HEK293 (cell line): ENCODE measurements around the gene SHANK2.

Experiments
- CTCF ChIA-PET: fragments of 350-600 bp; formaldehyde crosslinking; extraction: SDS; loops from one replicate; lab custom pipeline; 2021; ENCODE audit warnings: antibody characterized with exemption; lab: Yijun Ruan, JAX
- POLR2A ChIA-PET: fragments of 300-600 bp; formaldehyde crosslinking; extraction: SDS; loops from one replicate; lab custom pipeline; 2020; ENCODE audit warnings: antibody characterized with exemption, inconsistent platforms; lab: Yijun Ruan, JAX
- H3K27ac ChIP-seq: fragments of 200-500 bp; sonication (Bioruptor generic); 2 replicates; pipeline ENCODE4 v1.5.1; 2014; ENCODE audit warnings: low read depth, low read length, control low read depth, inconsistent platforms; ENCODE audit errors: extremely low read depth
- H3K36me3 ChIP-seq, 2 experiments: fragments of 200-500 bp in 1 of 2; sonication (Bioruptor generic) in 1 of 2; 1 replicate in 1 of 2; 2 replicates in 1 of 2; pipeline ENCODE4 v1.5.1; 2014 to 2017; ENCODE audit warnings: inconsistent platforms in 2 of 2, low read length in 2 of 2; ENCODE audit not compliant: control insufficient read depth in 2 of 2, insufficient read depth in 1 of 2
- H3K4me1 ChIP-seq: fragments of 200-500 bp; sonication (Bioruptor generic); 2 replicates; pipeline ENCODE4 v1.5.1; 2014; ENCODE audit warnings: mild to moderate bottlenecking, low read length, inconsistent platforms; ENCODE audit not compliant: control insufficient read depth, insufficient read depth
- H3K4me3 ChIP-seq: 2 replicates; pipeline ENCODE4 v1.5.1; 2011; ENCODE audit warnings: low read depth, mild to moderate bottlenecking, control low read depth, low read length, moderate library complexity
- H3K9me3 ChIP-seq: fragments of 200-500 bp; sonication (Bioruptor generic); 2 replicates; pipeline ENCODE4 v1.5.1; 2014; ENCODE audit warnings: low read depth, low read length, inconsistent platforms; ENCODE audit not compliant: control insufficient read depth, insufficient read depth
- BCL11B ChIP-seq: fragments of 450-650 bp; formaldehyde crosslinking; IDR thresholded peaks from 2 replicates; pipeline ENCODE4 v1.5.1; 2016; ENCODE audit warnings: low read depth, missing biosample characterization, missing genetic modification characterization
- EGR2 ChIP-seq: fragments of 450-650 bp; formaldehyde crosslinking; IDR thresholded peaks from 2 replicates; pipeline ENCODE4 v1.5.1; 2016; ENCODE audit warnings: low read depth, missing biosample characterization, missing genetic modification characterization
- PRDM2 ChIP-seq: fragments of 450-650 bp; formaldehyde crosslinking; IDR thresholded peaks from 2 replicates; pipeline ENCODE4 v1.5.1; 2016; ENCODE audit warnings: missing biosample characterization, missing genetic modification characterization, borderline replicate concordance
- SALL2 ChIP-seq: fragments of 450-650 bp; formaldehyde crosslinking; IDR thresholded peaks from 2 replicates; pipeline ENCODE4 v1.5.0; 2017; ENCODE audit warnings: missing biosample characterization, mild to moderate bottlenecking, missing genetic modification characterization, borderline replicate concordance
- SP2 ChIP-seq: fragments of 450-650 bp; formaldehyde crosslinking; IDR thresholded peaks from 2 replicates; pipeline ENCODE4 v1.5.1; 2016; ENCODE audit warnings: missing biosample characterization, missing genetic modification characterization
- ZBTB21 ChIP-seq: fragments of 450-650 bp; formaldehyde crosslinking; IDR thresholded peaks from 2 replicates; pipeline ENCODE4 v1.5.1; 2017; ENCODE audit warnings: missing biosample characterization, missing genetic modification characterization
- ZNF19 ChIP-seq: fragments of 450-650 bp; formaldehyde crosslinking; IDR thresholded peaks from 2 replicates; pipeline ENCODE4; 2016; ENCODE audit warnings: missing biosample characterization, missing genetic modification characterization, low read depth
- ZNF266 ChIP-seq: fragments of 450-650 bp; formaldehyde crosslinking; IDR thresholded peaks from 2 replicates; pipeline ENCODE4 v1.5.1; 2016; ENCODE audit warnings: missing biosample characterization, missing genetic modification characterization, low read depth
- ZNF426 ChIP-seq: fragments of 450-650 bp; formaldehyde crosslinking; IDR thresholded peaks from 2 replicates; pipeline ENCODE4 v1.5.1; 2017; ENCODE audit warnings: missing biosample characterization, missing genetic modification characterization, mild to moderate bottlenecking, inconsistent platforms, moderate library complexity
- ZNF571 ChIP-seq: fragments of 450-650 bp; formaldehyde crosslinking; IDR thresholded peaks from 2 replicates; pipeline ENCODE4 v1.5.0; 2017; ENCODE audit warnings: missing biosample characterization, missing genetic modification characterization
- ZNF580 ChIP-seq: fragments of 450-650 bp; formaldehyde crosslinking; IDR thresholded peaks from 2 replicates; pipeline ENCODE4 v1.5.1; 2016; ENCODE audit warnings: missing biosample characterization, missing genetic modification characterization
- ZNF830 ChIP-seq: fragments of 450-650 bp; IDR thresholded peaks from 2 replicates; pipeline ENCODE4 v1.5.0; 2018; ENCODE audit warnings: missing biosample characterization, missing genetic modification characterization, low read depth, mild to moderate bottlenecking, moderate library complexity
- TF ChIP-seq, protein P1 (sequence below): fragments of 450-650 bp; formaldehyde crosslinking; conservative IDR thresholded peaks from 2 replicates; pipeline ENCODE4 v1.5.1; 2016; ENCODE audit warnings: low read depth, missing biosample characterization, missing genetic modification characterization

SHANK2 gene

GRCh38 chr11:71249301-71249700 lies 3.1 kb downstream of the SHANK2 start (continued):
- TF ChIP-seq, protein P1, sequence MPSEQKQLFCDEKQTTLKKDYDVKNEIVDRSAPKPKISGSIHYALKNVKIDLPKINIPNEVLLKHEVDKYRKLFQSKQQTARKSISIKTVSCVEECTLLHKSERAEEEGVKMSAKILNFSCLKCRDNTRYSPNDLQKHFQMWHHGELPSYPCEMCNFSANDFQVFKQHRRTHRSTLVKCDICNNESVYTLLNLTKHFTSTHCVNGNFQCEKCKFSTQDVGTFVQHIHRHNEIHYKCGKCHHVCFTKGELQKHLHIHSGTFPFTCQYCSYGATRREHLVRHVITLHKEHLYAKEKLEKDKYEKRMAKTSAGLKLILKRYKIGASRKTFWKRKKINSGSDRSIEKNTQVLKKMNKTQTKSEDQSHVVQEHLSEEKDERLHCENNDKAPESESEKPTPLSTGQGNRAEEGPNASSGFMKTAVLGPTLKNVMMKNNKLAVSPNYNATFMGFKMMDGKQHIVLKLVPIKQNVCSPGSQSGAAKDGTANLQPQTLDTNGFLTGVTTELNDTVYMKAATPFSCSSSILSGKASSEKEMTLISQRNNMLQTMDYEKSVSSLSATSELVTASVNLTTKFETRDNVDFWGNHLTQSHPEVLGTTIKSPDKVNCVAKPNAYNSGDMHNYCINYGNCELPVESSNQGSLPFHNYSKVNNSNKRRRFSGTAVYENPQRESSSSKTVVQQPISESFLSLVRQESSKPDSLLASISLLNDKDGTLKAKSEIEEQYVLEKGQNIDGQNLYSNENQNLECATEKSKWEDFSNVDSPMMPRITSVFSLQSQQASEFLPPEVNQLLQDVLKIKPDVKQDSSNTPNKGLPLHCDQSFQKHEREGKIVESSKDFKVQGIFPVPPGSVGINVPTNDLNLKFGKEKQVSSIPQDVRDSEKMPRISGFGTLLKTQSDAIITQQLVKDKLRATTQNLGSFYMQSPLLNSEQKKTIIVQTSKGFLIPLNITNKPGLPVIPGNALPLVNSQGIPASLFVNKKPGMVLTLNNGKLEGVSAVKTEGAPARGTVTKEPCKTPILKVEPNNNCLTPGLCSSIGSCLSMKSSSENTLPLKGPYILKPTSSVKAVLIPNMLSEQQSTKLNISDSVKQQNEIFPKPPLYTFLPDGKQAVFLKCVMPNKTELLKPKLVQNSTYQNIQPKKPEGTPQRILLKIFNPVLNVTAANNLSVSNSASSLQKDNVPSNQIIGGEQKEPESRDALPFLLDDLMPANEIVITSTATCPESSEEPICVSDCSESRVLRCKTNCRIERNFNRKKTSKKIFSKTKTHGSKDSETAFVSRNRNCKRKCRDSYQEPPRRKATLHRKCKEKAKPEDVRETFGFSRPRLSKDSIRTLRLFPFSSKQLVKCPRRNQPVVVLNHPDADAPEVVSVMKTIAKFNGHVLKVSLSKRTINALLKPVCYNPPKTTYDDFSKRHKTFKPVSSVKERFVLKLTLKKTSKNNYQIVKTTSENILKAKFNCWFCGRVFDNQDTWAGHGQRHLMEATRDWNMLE (tag by site-specific recombination) = no peak
- no peak for TF ChIP-seq ZBTB21
- TF ChIP-seq BCL11B = no peak
- TF ChIP-seq SP2 (tag by site-specific recombination) = no peak
- TF ChIP-seq, all 188 proteins: peak for 0

DNA sequence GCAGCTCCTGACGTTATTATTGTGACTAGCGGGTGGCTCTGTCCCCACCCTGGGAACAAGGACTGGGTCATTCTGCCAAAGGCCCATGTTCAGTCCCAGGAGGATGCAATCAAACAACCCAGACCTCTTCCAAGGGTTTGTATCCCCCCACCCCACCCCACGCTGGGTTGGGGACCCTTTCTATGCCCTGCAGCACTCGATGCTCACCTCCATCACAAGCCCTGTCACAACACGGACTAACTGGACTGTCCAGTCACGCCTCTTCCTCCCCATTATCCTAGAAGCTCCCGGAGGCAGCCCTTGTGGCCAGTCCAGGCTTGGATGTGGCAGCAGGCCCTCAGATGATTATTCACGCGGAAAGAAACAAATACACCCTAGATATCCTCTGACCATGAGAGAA lies 3.7 kb downstream of the SHANK2 start:
- TF ChIP-seq ZNF19 = no peak
- no peak for TF ChIP-seq SALL2 (tag by site-specific recombination)
- TF ChIP-seq ZNF580 = no peak
- TF ChIP-seq ZNF830 = no peak
- TF ChIP-seq ZNF426 = no peak
- no peak overlapping the region for H3K27ac ChIP-seq
- ChIA-PET POLR2A (no interaction called here), CTCF (no interaction called here)
- H3K9me3 ChIP-seq = no peaks in the 10 kb centered on the region
- no peaks in the 10 kb centered on the region for H3K36me3 ChIP-seq
- no peak overlapping the region for H3K4me3 ChIP-seq
- H3K4me1 ChIP-seq = no peaks in the 10 kb centered on the region

DNA sequence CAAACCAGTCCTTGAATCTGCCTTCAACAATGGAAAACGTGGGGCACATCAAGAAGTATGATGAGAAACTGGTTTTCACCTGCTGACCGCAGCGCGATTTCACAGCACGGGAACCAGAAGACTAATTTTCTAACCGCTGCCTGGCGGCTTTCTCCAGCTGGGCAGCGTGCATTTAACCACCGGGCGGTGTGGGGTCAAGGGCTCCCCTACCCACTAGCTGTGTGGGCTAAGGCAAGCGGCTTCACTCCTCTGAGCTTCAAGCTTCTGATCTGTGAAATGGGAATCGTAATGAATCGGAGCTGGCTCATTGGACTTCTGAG lies 4.2 kb downstream of the SHANK2 start:
- Histone ChIP-seq H3K4me1 (no peaks in the 10 kb centered on the region), H3K36me3 (no peaks in the 10 kb centered on the region), H3K9me3 (no peaks in the 10 kb centered on the region), H3K4me3 (no peak overlapping the region), H3K27ac (no peak overlapping the region)
- TF ChIP-seq EGR2 (tag by site-specific recombination) = no peak
- no peak for TF ChIP-seq ZNF571 (tag by site-specific recombination)
- no peak for TF ChIP-seq ZNF266 (tag by site-specific recombination)
- TF ChIP-seq PRDM2 (tag by site-specific recombination) = no peak
- POLR2A ChIA-PET = no interaction called here
- CTCF ChIA-PET = interaction anchor here (0.7 to 1.0 kb wide), 2 partner anchors 172 to 325 kb away, joined by 3 read pairs; no protein-coding TSS in a partner anchor
